OCI-LY3 (cell line): ENCODE measurements around the gene NFYA.

Source experiments
- EZH2phosphoT487 ChIP-seq: fragments of 200-600 bp; shearing (Covaris generic); IDR thresholded peaks from 2 replicates; pipeline ENCODE4 v1.6.1; 2018; ENCODE audit warnings: antibody characterized with exemption, mixed run types, low read depth
- TF ChIP-seq, protein P1 (sequence below): fragments of 200-600, 300-600 bp; sonication (generic); IDR thresholded peaks from 2 replicates; pipeline ENCODE4 v1.5.1; 2014; ENCODE audit warnings: antibody characterized with exemption, low read length, low read depth

DNA sequence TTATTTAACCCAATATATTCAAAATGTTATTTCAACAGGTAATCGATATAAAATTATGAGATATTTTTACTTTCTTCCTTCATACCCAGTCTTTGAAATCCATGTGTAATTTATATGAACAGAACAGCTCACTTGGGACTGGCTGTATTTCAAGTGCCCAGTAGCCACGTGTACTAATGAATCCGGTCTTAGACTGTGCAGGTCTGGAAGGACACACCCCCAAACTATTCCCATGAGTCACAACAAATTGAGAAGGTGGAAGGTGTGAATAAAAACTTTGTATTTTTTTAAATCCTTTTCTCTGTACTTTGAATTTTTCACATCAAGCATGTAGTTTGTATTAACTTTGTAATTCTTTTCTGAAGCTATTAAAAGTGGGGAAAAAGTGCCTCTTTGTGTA lies 36.6 kb upstream of the NFYA start:
- TF ChIP-seq, protein P1, sequence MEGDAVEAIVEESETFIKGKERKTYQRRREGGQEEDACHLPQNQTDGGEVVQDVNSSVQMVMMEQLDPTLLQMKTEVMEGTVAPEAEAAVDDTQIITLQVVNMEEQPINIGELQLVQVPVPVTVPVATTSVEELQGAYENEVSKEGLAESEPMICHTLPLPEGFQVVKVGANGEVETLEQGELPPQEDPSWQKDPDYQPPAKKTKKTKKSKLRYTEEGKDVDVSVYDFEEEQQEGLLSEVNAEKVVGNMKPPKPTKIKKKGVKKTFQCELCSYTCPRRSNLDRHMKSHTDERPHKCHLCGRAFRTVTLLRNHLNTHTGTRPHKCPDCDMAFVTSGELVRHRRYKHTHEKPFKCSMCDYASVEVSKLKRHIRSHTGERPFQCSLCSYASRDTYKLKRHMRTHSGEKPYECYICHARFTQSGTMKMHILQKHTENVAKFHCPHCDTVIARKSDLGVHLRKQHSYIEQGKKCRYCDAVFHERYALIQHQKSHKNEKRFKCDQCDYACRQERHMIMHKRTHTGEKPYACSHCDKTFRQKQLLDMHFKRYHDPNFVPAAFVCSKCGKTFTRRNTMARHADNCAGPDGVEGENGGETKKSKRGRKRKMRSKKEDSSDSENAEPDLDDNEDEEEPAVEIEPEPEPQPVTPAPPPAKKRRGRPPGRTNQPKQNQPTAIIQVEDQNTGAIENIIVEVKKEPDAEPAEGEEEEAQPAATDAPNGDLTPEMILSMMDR, result no peak
- TF ChIP-seq EZH2phosphoT487, result no peak
